Left lung (tissue), 10 donors: Measurements from ENCODE around the gene AEBP1. TPM values are rescaled to one million over a fixed set of nuclear protein-coding genes. Genes with fewer than 3 reads are reported as not detected.

Experiments
- ATAC-seq: fragments of 200-7000 bp; cut with Tn5 transposase; one replicate; pipeline ENCODE4 v1.9.1; 2020; ENCODE audit warnings: moderate library complexity
- DNase-seq, 4 donors: peaks; one replicate each; pipeline ENCODE4 v3.0.0-alpha.2; 2013 to 2020
- H3K27ac ChIP-seq, 2 donors: fragments of 200-600 bp; sonication (generic) in 1 of 2; one replicate each; pipeline versions ENCODE4 v1.5.0 to v1.8.0; 2020 to 2021
- H3K27me3 ChIP-seq, 2 donors: fragments of 200-600 bp; sonication (generic) in 1 of 2; one replicate each; pipeline versions ENCODE4 v1.5.0 to v1.8.0; 2020 to 2021
- H3K36me3 ChIP-seq, 2 donors: fragments of 200-600 bp; sonication (generic) in 1 of 2; one replicate each; pipeline versions ENCODE4 v1.5.0 to v1.8.0; 2020 to 2021
- H3K4me1 ChIP-seq, 2 donors: fragments of 200-600 bp; one replicate each; pipeline ENCODE4 v1.8.0; 2021
- H3K4me3 ChIP-seq, 2 donors: fragments of 200-600 bp; sonication (generic) in 1 of 2; one replicate each; pipeline versions ENCODE4 v1.5.0 to v1.8.0; 2020 to 2021; ENCODE audit warnings: mild to moderate bottlenecking in 1 of 2
- H3K9me3 ChIP-seq, 2 donors: fragments of 200-600 bp; sonication (generic) in 1 of 2; one replicate each; pipeline versions ENCODE4 v1.5.0 to v1.8.0; 2020 to 2021
- CTCF ChIP-seq, 2 donors: fragments of 200-600 bp; sonication (generic) in 1 of 2; IDR thresholded peaks; one replicate each; pipeline versions ENCODE4 v1.5.0 to v1.8.0; 2021; ENCODE audit warnings: antibody characterized with exemption in 2 of 2
- intact Hi-C, 2 donors: fragments of 100-400 bp; cut with DNase I; formaldehyde crosslinking; loops; one replicate each; pipeline versions ENCODE4 v1.11.2 to v1.14.2; 2022
- polyA plus RNA-seq, 6 donors: library from polyadenylated mRNA; unstranded; fragments of 120-200 nt; gene quantifications; one replicate each; pipeline ENCODE4 v1.2.1, GENCODE V29; 2013; ENCODE audit not compliant: insufficient read length in 6 of 6
- total RNA-seq, 2 donors: library from RNA; stranded (reverse); fragmentation: NEBNext Ultra II Directional; extraction: Animal tissue kit (Norgen Biotek cat#: 25700); gene quantifications; one replicate each; pipeline ENCODE4 v1.2.1, GENCODE V29; 2021
- donor health status: DM: no; HTN: yes; CAD: no.
- donor health status: DM: no; HTN: no; CAD: no.

AEBP1 gene
- total and polyA plus RNA-seq, 8 donors = 53.6 to 195 (median 64.7) TPM

- no peak overlapping the region for H3K4me3 ChIP-seq
- peaks cover 0 to 23% of the 10 kb centered on the region in 2 donors for H3K27me3 ChIP-seq
- H3K27ac ChIP-seq = no peak overlapping the region
- peaks cover 0 to 57% of the 10 kb centered on the region in 2 donors for H3K36me3 ChIP-seq
- H3K4me1 ChIP-seq = peaks cover 0 to 7% of the 10 kb centered on the region in 2 donors
- DNase-seq (peak in 1 of 4 donors; percentile 67), ATAC-seq (no peak)
- intact Hi-C loops = no loop called here
- no peaks in the 10 kb centered on the region for H3K9me3 ChIP-seq
- TF ChIP-seq CTCF (IDR thresholded peaks at IDR 0.05) = no peak
These were observed 4.9 kb downstream of the AEBP1 start for GRCh38 chr7:44108768-44109750.

GRCh38 chr7:44109991-44110390, 5.8 kb downstream of the AEBP1 start:
- peaks cover 0 to 2% of the 10 kb centered on the region in 2 donors for H3K4me1 ChIP-seq
- DNase-seq = peak in 1 of 4 donors; percentile 52
- H3K27ac ChIP-seq = no peak overlapping the region
- intact Hi-C loops = no loop called here
- peaks cover 0 to 14% of the 10 kb centered on the region in 2 donors for H3K27me3 ChIP-seq
- no peak for TF ChIP-seq CTCF (IDR thresholded peaks at IDR 0.05)
- peaks cover 0 to 66% of the 10 kb centered on the region in 2 donors for H3K36me3 ChIP-seq
- no peak for ATAC-seq
- H3K4me3 ChIP-seq = no peak overlapping the region
- no peaks in the 10 kb centered on the region for H3K9me3 ChIP-seq

GRCh38 chr7:44110719-44111635, 6.8 kb downstream of the AEBP1 start:
- no peak for TF ChIP-seq CTCF (IDR thresholded peaks at IDR 0.05)
- H3K36me3 ChIP-seq = peaks cover 0 to 76% of the 10 kb centered on the region in 2 donors
- intact Hi-C loops = no loop called here
- no peak overlapping the region for H3K27ac ChIP-seq
- DNase-seq (peak in 1 of 4 donors; percentile 47), ATAC-seq (no peak)
- peaks cover 0 to 4% of the 10 kb centered on the region in 2 donors for H3K27me3 ChIP-seq
- no peaks in the 10 kb centered on the region for H3K4me1 ChIP-seq
- no peak overlapping the region for H3K4me3 ChIP-seq
- no peaks in the 10 kb centered on the region for H3K9me3 ChIP-seq

- Histone ChIP-seq H3K4me3 (no peak overlapping the region), H3K9me3 (no peaks in the 10 kb centered on the region), H3K27ac (no peak overlapping the region), H3K4me1 (no peaks in the 10 kb centered on the region), H3K27me3 (no peaks in the 10 kb centered on the region), H3K36me3 (peaks cover 0 to 84% of the 10 kb centered on the region in 2 donors)
- DNase-seq (no peak), ATAC-seq (no peak)
- no peak for TF ChIP-seq CTCF (IDR thresholded peaks at IDR 0.05)
- intact Hi-C loops = no loop called here
These were observed 7.6 kb downstream of the AEBP1 start for GRCh38 chr7:44111761-44112160.
